OCI-LY7 (cell line): ENCODE data around the gene RHBDD3. TPM values are rescaled to one million over a fixed set of nuclear protein-coding genes. Genes with fewer than 3 reads are reported as not detected.
"Not testable (repeated sequence)": the region's sequence is repeated elsewhere in the genome, so short reads cannot be mapped to it uniquely, and the experiment has no call there.

Experiments
- BruUV-seq: library from RNA; stranded (reverse); fragments of 400-500 nt; replicated peaks from 2 replicates; lab custom pipeline; 2021; lab: Mats Ljungman, UMichigan
- CTCF ChIA-PET: fragments of 300-600 bp; sonication (Branson Sonifier 250); formaldehyde crosslinking; loops from one replicate; lab custom pipeline; 2022; ENCODE audit warnings: antibody characterized with exemption; ENCODE audit not compliant: unreplicated experiment; lab: Charles Lee
- POLR2A ChIA-PET: fragments of 300-600 bp; sonication (Branson Sonifier 250); formaldehyde crosslinking; loops from one replicate; lab custom pipeline; 2022; ENCODE audit warnings: antibody characterized with exemption; lab: Charles Lee
- DNase-seq: peaks from one replicate; pipeline ENCODE4 v3.0.0-alpha.2; 2015; ENCODE audit warnings: low spot score
- H2AFZ ChIP-seq: fragments of 200-600 bp; sonication (generic), shearing (Covaris generic); 2 replicates; pipeline ENCODE4 v1.6.1; 2014; ENCODE audit warnings: mild to moderate bottlenecking, antibody characterized with exemption, low read length, moderate library complexity
- H3K27ac ChIP-seq: fragments of 200-600 bp; sonication (generic); 2 replicates; pipeline ENCODE4 v1.5.1; 2014; ENCODE audit warnings: mixed run types, low read depth, mild to moderate bottlenecking, moderate library complexity, low read length, inconsistent platforms; ENCODE audit not compliant: poor library complexity, severe bottlenecking
- H3K36me3 ChIP-seq: fragments of 200-600 bp; sonication (generic); 2 replicates; pipeline ENCODE4 v1.6.1; 2014; ENCODE audit warnings: mild to moderate bottlenecking, antibody characterized with exemption, low read length, moderate library complexity, mixed read lengths; ENCODE audit not compliant: insufficient read depth
- H3K4me1 ChIP-seq: fragments of 200-600 bp; sonication (generic); 2 replicates; pipeline ENCODE4 v1.5.1; 2014; ENCODE audit warnings: mild to moderate bottlenecking, low read length; ENCODE audit not compliant: insufficient read depth, poor library complexity, severe bottlenecking
- H3K4me2 ChIP-seq: fragments of 200-600 bp; sonication (generic); 2 replicates; pipeline ENCODE4 v1.6.1; 2014; ENCODE audit warnings: mild to moderate bottlenecking, low read length
- H3K4me3 ChIP-seq: fragments of 200-600 bp; sonication (generic); 2 replicates; pipeline ENCODE4 v1.5.1; 2014; ENCODE audit warnings: mild to moderate bottlenecking, low read depth, low read length; ENCODE audit not compliant: poor library complexity, severe bottlenecking
- H3K79me2 ChIP-seq: fragments of 200-600 bp; sonication (generic); 2 replicates; pipeline ENCODE4 v1.6.1; 2016; ENCODE audit warnings: low read depth, mild to moderate bottlenecking, low read length, moderate library complexity, mixed read lengths; ENCODE audit not compliant: insufficient read depth
- H3K9me2 ChIP-seq: fragments of 200-600 bp; sonication (generic); 2 replicates; pipeline ENCODE4 v1.6.1; 2016; ENCODE audit warnings: mild to moderate bottlenecking, low read length, mixed read lengths; ENCODE audit not compliant: insufficient read depth
- H3K9me3 ChIP-seq: fragments of 200-600 bp; sonication (generic); 2 replicates; pipeline ENCODE4 v1.6.1; 2014; ENCODE audit warnings: mild to moderate bottlenecking, mixed run types, low read length, mixed read lengths
- H4K20me1 ChIP-seq: fragments of 200-600 bp; sonication (generic); 2 replicates; pipeline ENCODE4 v1.6.1; 2014; ENCODE audit warnings: mild to moderate bottlenecking, antibody characterized with exemption, low read length, moderate library complexity, mixed read lengths; ENCODE audit not compliant: insufficient read depth
- EZH2phosphoT487 ChIP-seq: fragments of 200-600 bp; sonication (generic); IDR thresholded peaks from 2 replicates; pipeline ENCODE4 v1.6.1; 2018; ENCODE audit warnings: low read depth, borderline replicate concordance, mild to moderate bottlenecking, mixed run types, antibody characterized with exemption, low read length, moderate library complexity, mixed read lengths
- intact Hi-C: fragments of 100-400 bp; cut with micrococcal nuclease; formaldehyde crosslinking; loops from one replicate; pipeline ENCODE4 v1.10.0; 2022; ENCODE audit not compliant: unreplicated experiment
- total RNA-seq, 2 experiments: library from RNA; depleted of rRNA in 1 of 2; stranded (reverse); fragments of >200 nt in 1 of 2; shearing (Covaris generic) in 1 of 2; gene quantifications; 2 replicates each; pipeline ENCODE4 v1.2.3, GENCODE V29; 2014 to 2022
- TF ChIP-seq, protein P1 (sequence below): fragments of 200-600 bp; sonication (generic); conservative IDR thresholded peaks from 2 replicates; pipeline ENCODE4 v1.5.1; 2014; ENCODE audit warnings: mild to moderate bottlenecking, antibody characterized with exemption, low read length, moderate library complexity, mixed read lengths

Gene RHBDD3
- total RNA-seq, 2 experiments from 2014 or later = 39.2 to 44.5 TPM

GRCh38 chr22:29224121-29224858, 43.5 kb downstream of the RHBDD3 start:
- no peak overlapping the region for H3K27ac ChIP-seq
- H3K4me1 ChIP-seq = no peaks in the 10 kb centered on the region
- no peak for DNase-seq
- H3K4me3 ChIP-seq = no peak overlapping the region
- intact Hi-C loops = no loop called here
- no peak overlapping the region for H3K4me2 ChIP-seq
- BruUV-seq = no TSS peak
- no peaks in the 10 kb centered on the region for H3K36me3 ChIP-seq
- H2AFZ ChIP-seq = no peak overlapping the region
- H4K20me1 ChIP-seq = no peaks in the 10 kb centered on the region
- no peaks in the 10 kb centered on the region for H3K9me3 ChIP-seq
- ChIA-PET CTCF (no interaction called here), POLR2A (no interaction called here)
- H3K9me2 ChIP-seq = no peaks in the 10 kb centered on the region
- H3K79me2 ChIP-seq = no peaks in the 10 kb centered on the region
- TF ChIP-seq, protein P1, sequence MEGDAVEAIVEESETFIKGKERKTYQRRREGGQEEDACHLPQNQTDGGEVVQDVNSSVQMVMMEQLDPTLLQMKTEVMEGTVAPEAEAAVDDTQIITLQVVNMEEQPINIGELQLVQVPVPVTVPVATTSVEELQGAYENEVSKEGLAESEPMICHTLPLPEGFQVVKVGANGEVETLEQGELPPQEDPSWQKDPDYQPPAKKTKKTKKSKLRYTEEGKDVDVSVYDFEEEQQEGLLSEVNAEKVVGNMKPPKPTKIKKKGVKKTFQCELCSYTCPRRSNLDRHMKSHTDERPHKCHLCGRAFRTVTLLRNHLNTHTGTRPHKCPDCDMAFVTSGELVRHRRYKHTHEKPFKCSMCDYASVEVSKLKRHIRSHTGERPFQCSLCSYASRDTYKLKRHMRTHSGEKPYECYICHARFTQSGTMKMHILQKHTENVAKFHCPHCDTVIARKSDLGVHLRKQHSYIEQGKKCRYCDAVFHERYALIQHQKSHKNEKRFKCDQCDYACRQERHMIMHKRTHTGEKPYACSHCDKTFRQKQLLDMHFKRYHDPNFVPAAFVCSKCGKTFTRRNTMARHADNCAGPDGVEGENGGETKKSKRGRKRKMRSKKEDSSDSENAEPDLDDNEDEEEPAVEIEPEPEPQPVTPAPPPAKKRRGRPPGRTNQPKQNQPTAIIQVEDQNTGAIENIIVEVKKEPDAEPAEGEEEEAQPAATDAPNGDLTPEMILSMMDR = no peak
- TF ChIP-seq EZH2phosphoT487 = no peak

GRCh38 chr22:29219881-29220670, 47.7 kb downstream of the RHBDD3 start:
- no peak overlapping the region for H3K27ac ChIP-seq
- H4K20me1 ChIP-seq = no peaks in the 10 kb centered on the region
- POLR2A ChIA-PET = interaction anchor here (0.5 to 0.7 kb wide), 2 partner anchors 30 to 540 kb away, joined by 3 to 4 read pairs; no protein-coding TSS in a partner anchor
- intact Hi-C loops = no loop called here
- no peaks in the 10 kb centered on the region for H3K4me1 ChIP-seq
- BruUV-seq = no TSS peak
- no peak for TF ChIP-seq EZH2phosphoT487
- TF ChIP-seq, protein P1 = no peak
- H3K4me3 ChIP-seq = no peak overlapping the region
- no peak overlapping the region for H2AFZ ChIP-seq
- no peaks in the 10 kb centered on the region for H3K9me3 ChIP-seq
- H3K4me2 ChIP-seq = no peak overlapping the region
- H3K79me2 ChIP-seq = no peaks in the 10 kb centered on the region
- DNase-seq = no peak
- no peaks in the 10 kb centered on the region for H3K9me2 ChIP-seq
- CTCF ChIA-PET = no interaction called here
- no peaks in the 10 kb centered on the region for H3K36me3 ChIP-seq

DNA sequence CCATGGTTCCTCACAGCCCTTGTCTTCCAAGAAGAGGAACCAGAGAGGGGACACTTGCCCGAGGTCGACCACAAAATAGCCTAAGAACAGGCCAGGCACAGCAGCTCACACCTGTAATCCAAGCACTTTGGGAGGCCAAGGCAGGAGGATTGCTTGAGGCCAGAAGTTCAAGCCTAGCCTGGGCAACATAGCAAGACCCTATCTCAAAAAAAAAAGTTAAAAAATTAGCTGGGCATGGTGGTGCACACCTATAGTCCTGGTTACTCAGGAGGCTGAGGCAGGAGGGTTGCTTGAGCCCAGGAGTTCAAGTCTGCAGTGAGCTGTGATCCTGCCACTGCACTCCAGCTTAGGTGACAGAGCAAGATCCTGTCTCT, 48.4 kb downstream of the RHBDD3 start:
- H3K9me2 ChIP-seq, H3K27ac ChIP-seq, H3K4me1 ChIP-seq, H4K20me1 ChIP-seq, H2AFZ ChIP-seq, H3K4me2 ChIP-seq, H3K36me3 ChIP-seq, H3K9me3 ChIP-seq, DNase-seq, CTCF ChIA-PET, BruUV-seq, H3K4me3 ChIP-seq, H3K79me2 ChIP-seq, intact Hi-C loops: not testable (repeated sequence)
- POLR2A ChIA-PET = interaction anchor here (0.5 to 0.7 kb wide), 2 partner anchors 29 to 541 kb away, joined by 3 to 4 read pairs; no protein-coding TSS in a partner anchor
